Adrenal gland (tissue), 12 donors: Measurements from ENCODE around the gene PIEZO1. TPM values are rescaled to one million over a fixed set of nuclear protein-coding genes. Genes with fewer than 3 reads are reported as not detected.

ENCODE experiments used
- DNase-seq, 7 donors: peaks; one replicate each; pipeline ENCODE4 v3.0.0-alpha.2; 2019 to 2020
- H3K27ac ChIP-seq, 5 donors: fragments of 200-600 bp; sonication (generic) in 4 of 5; 1 replicate in 3 of 5; 2 replicates in 2 of 5; pipeline versions ENCODE4 v1.5.1 to v1.8.0; 2016 to 2020; ENCODE audit warnings: mild to moderate bottlenecking in 1 of 5
- H3K27me3 ChIP-seq: fragments of 200-600 bp; 2 replicates; pipeline ENCODE4 v1.8.0; 2021
- H3K36me3 ChIP-seq, 2 donors: fragments of 200-600 bp; replicated peaks in 1 of 2; 1 replicate in 1 of 2; 2 replicates in 1 of 2; pipeline versions ENCODE4 v1.5.1 to v1.8.0; 2018 to 2022
- H3K4me1 ChIP-seq, 2 donors: fragments of 200-600 bp; replicated peaks in 1 of 2; 1 replicate in 1 of 2; 2 replicates in 1 of 2; pipeline versions ENCODE4 v1.5.1 to v1.8.0; 2018 to 2021
- H3K4me3 ChIP-seq, 4 donors: fragments of 200-600 bp; sonication (generic) in 3 of 4; one replicate each; pipeline ENCODE4 v1.5.1; 2016 to 2018
- H3K9me3 ChIP-seq, 3 donors: fragments of 200-600 bp; sonication (generic) in 1 of 3; replicated peaks in 1 of 3; 1 replicate in 2 of 3; 2 replicates in 1 of 3; pipeline versions ENCODE4 v1.5.1 to v1.8.0; 2016 to 2021
- CTCF ChIP-seq, 6 experiments: fragments of 450-650 bp in 4 of 6; fragments of 200-600 bp in 2 of 6; sonication (generic) in 1 of 6; IDR thresholded peaks; 1 replicate in 5 of 6; 2 replicates in 1 of 6; pipeline versions ENCODE4 v1.5.1 to v1.8.0; 2016 to 2021; ENCODE audit warnings: antibody characterized with exemption in 6 of 6, mild to moderate bottlenecking in 2 of 6, moderate library complexity in 1 of 6
- POLR2A ChIP-seq, 2 donors: fragments of 450-650 bp; IDR thresholded peaks; one replicate each; pipeline ENCODE4 v1.6.1; 2017; ENCODE audit warnings: antibody characterized with exemption in 2 of 2, mild to moderate bottlenecking in 2 of 2, moderate library complexity in 1 of 2
- WGBS, 4 donors: extraction: QIAGEN DNeasy Blood & Tissue Kit in 2 of 4; methylation state at CpG; one replicate each; pipeline versions ENCODE4 v1.1.5 to v1.1.7; 2013 to 2017; 5-methylcytosine and 5-hydroxymethylcytosine counted together
- intact Hi-C, 2 donors: fragments of 100-400 bp; cut with DNase I; formaldehyde crosslinking; loops; one replicate each; pipeline versions ENCODE4 v1.14.1 to v1.15.0; 2022 to 2023
- polyA plus RNA-seq, 3 donors: library from polyadenylated mRNA; stranded (reverse); fragments of 200-250 nt in 2 of 3; fragments of 350-450 nt in 1 of 3; fragmentation: Illumina TruSeq in 1 of 3; extraction: RNeasy Lipid Tissue Mini Kit (QIAGEN cat#74804) in 1 of 3; gene quantifications; one replicate each; pipeline ENCODE4 v1.2.3, GENCODE V29; 2013 to 2014
- total RNA-seq, 9 donors: library from RNA; depleted of rRNA in 4 of 9; stranded (reverse); fragments of >200 nt in 4 of 9; fragments of 120-200 nt in 1 of 9; fragmentation: NEBNext Ultra II Directional in 1 of 9; extraction: Animal tissue kit (Norgen Biotek cat#: 25700) in 1 of 9; gene quantifications; one replicate each; pipeline versions ENCODE4 v1.1.0 to v1.2.4, GENCODE V29; 2013 to 2023
- donor health status: healthy with polysubstance abuse.
- donor health status: Bipolar disorder and iron deficiency.
- donor health status: DM: yes; HTN: yes; CAD: no.
- donor health status: DM: no; HTN: no; CAD: no.
- donor health status: DM: no; HTN: no; CAD: no.
- donor health status: DM: yes; HTN: yes; CAD: no.

The PIEZO1 gene
- total and polyA plus RNA-seq, 12 donors = 7.9 to 327 (median 92.4) TPM

GRCh38 chr16:88734361-88734728 is 50.7 kb downstream of the PIEZO1 start:
- 89 to 96% (median 93%) methylated on average over 9 to 23 of the region's 23 CpGs for WGBS, 4 donors
- Histone ChIP-seq H3K9me3 (no peaks in the 10 kb centered on the region), H3K27ac (no peak overlapping the region), H3K36me3 (peaks cover 0 to 35% of the 10 kb centered on the region in 2 donors), H3K4me3 (no peak overlapping the region), H3K4me1 (peaks cover 0 to 4% of the 10 kb centered on the region in 2 donors), H3K27me3 (no peaks in the 10 kb centered on the region)
- intact Hi-C loops = no loop called here
- TF ChIP-seq CTCF (IDR thresholded peaks at IDR 0.05) = no peak
- TF ChIP-seq POLR2A (IDR thresholded peaks at IDR 0.05) = no peak
- DNase-seq = no peak

DNA sequence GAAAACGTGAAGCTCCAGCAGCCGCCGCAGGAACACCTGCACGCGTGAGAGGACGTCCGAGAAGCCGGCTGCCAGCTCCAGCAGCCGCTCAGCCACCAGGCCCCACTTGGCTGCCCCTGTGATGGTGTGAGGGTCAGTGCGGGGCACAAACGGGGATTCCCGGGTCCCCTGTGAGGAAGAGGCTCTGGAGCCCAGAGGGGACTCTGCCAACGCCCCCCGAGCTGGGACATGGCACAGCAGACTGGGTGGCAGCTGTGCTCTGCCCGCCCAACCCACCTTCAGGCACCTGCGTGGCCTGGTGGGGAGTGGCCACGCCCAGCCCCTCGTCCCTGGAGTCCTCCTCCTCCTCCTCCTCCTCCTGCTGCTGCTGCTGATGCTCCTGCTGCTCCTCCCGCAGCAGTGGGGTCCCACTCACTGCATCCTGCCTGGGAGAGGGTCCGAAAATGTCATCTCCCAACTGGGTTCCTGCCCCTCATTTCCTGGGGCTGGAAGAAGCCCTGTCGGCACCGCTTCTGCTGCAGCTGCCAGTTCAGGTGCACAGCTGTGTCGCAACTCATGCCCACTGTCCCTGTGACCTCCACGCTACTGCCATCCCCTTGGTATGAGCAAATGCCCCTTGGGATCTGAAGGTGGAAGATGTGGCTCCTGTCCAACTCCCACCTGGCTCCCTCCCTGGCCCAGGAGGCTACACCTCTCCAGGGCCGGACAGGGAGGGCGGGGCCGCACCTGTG is 51.2 kb downstream of the PIEZO1 start:
- TF ChIP-seq POLR2A (IDR thresholded peaks at IDR 0.05) (no peak), CTCF (IDR thresholded peaks at IDR 0.05) (no peak)
- Histone ChIP-seq H3K4me1 (peaks cover 0 to 4% of the 10 kb centered on the region in 2 donors), H3K36me3 (peaks cover 0 to 35% of the 10 kb centered on the region in 2 donors), H3K27me3 (no peaks in the 10 kb centered on the region), H3K27ac (no peak overlapping the region), H3K4me3 (no peak overlapping the region), H3K9me3 (no peaks in the 10 kb centered on the region)
- no peak for DNase-seq
- intact Hi-C loops = no loop called here
- 88 to 98% (median 93%) methylated on average over 4 to 27 of the region's 27 CpGs for WGBS, 4 donors

DNA sequence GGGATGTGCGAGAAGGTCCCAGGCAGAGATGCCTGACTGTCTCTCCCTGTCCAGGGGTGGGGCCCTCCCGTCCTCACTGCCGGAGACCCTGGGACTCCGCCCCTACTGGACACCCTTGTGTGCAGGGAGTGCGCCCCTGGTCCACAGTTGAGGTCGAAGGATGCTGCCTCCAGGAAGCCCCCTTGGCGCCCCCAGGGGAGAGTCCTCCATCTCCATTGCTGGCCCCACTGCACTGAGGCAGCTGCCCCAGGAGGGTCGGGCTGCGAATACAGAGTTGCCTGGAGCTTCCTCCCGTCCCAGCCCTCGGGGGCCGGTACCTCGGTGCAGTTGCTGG is 52.1 kb downstream of the PIEZO1 start:
- Histone ChIP-seq H3K36me3 (peaks cover 0 to 35% of the 10 kb centered on the region in 2 donors), H3K9me3 (no peaks in the 10 kb centered on the region), H3K4me3 (no peak overlapping the region), H3K4me1 (peaks cover 0 to 4% of the 10 kb centered on the region in 2 donors), H3K27ac (no peak overlapping the region), H3K27me3 (no peaks in the 10 kb centered on the region)
- intact Hi-C loops = no loop called here
- 87 to 97% (median 91%) methylated on average over 6 to 13 of the region's 13 CpGs for WGBS, 4 donors
- no peak for DNase-seq
- TF ChIP-seq CTCF (IDR thresholded peaks at IDR 0.05) = no peak
- no peak for TF ChIP-seq POLR2A (IDR thresholded peaks at IDR 0.05)

DNA sequence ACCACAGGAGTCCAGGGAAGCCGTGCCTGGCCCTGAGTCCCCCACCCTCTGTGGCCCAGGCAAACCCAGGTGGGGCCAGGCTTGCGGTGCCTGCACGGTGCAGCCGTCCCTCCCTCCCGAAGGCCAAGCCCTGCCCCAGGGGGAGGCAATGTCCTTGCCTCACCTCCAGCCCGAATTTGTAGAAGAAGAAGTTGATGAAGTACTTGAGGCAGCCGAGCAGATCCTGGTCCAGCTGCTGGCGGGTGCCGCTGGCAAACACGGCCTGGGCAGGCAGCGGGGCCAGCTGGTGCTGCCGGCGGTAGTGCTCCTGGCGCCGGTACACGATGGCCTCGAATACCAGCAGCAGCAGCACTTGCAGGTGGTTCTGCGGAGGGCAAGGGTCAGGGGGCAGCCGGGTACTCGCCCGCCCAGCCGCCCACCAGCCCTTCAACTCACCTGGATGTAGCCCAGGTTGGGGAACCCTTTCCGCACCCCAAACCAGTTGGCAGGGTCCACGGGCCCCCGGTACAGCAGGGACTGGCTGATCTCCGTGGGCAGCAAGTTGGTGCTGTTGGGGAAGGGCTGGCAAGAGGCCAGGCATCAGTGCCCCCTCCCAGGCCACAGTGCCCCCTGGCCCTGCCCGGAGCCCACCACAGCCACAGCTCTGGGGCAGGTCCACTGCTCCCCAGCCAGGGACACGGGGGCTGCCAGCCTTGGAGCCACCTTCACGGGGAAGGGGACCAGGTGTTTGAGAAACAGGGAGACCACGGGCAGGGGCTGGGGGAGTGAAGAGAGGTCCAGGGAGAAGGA is 52.7 kb downstream of the PIEZO1 start:
- Histone ChIP-seq H3K4me1 (peaks cover 0 to 2% of the 10 kb centered on the region in 2 donors), H3K36me3 (peaks cover 0 to 35% of the 10 kb centered on the region in 2 donors), H3K9me3 (no peaks in the 10 kb centered on the region), H3K4me3 (no peak overlapping the region), H3K27ac (no peak overlapping the region), H3K27me3 (no peaks in the 10 kb centered on the region)
- TF ChIP-seq CTCF (IDR thresholded peaks at IDR 0.05) (no peak), POLR2A (IDR thresholded peaks at IDR 0.05) (no peak)
- intact Hi-C loops = no loop called here
- 52 to 88% (median 86%) methylated on average over 3 to 30 of the region's 30 CpGs for WGBS, 4 donors
- DNase-seq = no peak
